ENCODE data around the gene CLEC4F.

DNA sequence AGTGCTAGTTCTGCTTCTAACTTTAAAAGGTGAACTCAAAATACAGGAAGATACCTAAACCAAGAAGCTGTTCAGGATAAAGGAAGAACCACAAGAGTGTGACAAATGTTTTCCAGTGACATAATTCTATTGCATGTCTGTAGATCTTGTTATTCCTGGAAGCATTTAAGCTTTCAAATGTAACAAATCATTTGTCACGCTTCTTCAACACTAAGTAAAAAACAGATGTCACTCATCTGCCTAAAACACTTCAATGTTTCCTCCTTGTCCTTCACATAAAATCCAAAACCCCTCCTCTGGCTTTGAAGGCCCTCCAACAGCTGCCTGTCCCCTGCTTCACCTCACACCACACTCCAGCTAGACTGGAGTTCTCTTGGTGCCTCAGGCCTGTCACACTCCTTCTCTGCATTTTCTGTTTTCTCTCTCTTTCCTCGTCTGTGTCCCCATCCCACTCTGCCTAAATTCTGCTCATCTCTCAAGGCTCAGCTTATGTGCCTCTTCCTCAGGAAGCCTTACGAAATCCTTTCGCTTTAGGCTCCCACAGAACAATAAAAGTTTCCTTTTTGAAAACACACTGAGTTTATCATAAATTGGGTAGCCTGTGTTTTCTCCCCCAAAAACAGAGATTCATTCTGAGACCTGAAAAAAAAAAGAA is 6.4 kb upstream of the CLEC4F start:
- TF ChIP-seq, protein P1, sequence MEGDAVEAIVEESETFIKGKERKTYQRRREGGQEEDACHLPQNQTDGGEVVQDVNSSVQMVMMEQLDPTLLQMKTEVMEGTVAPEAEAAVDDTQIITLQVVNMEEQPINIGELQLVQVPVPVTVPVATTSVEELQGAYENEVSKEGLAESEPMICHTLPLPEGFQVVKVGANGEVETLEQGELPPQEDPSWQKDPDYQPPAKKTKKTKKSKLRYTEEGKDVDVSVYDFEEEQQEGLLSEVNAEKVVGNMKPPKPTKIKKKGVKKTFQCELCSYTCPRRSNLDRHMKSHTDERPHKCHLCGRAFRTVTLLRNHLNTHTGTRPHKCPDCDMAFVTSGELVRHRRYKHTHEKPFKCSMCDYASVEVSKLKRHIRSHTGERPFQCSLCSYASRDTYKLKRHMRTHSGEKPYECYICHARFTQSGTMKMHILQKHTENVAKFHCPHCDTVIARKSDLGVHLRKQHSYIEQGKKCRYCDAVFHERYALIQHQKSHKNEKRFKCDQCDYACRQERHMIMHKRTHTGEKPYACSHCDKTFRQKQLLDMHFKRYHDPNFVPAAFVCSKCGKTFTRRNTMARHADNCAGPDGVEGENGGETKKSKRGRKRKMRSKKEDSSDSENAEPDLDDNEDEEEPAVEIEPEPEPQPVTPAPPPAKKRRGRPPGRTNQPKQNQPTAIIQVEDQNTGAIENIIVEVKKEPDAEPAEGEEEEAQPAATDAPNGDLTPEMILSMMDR (IDR thresholded peaks at IDR 0.05), result no peak
- no peak for TF ChIP-seq POLR2A (IDR thresholded peaks at IDR 0.05)

Data from heart left ventricle (tissue), 13 donors.